ENCODE measurements around the gene CLEC16A.

Gene CLEC16A

DNA sequence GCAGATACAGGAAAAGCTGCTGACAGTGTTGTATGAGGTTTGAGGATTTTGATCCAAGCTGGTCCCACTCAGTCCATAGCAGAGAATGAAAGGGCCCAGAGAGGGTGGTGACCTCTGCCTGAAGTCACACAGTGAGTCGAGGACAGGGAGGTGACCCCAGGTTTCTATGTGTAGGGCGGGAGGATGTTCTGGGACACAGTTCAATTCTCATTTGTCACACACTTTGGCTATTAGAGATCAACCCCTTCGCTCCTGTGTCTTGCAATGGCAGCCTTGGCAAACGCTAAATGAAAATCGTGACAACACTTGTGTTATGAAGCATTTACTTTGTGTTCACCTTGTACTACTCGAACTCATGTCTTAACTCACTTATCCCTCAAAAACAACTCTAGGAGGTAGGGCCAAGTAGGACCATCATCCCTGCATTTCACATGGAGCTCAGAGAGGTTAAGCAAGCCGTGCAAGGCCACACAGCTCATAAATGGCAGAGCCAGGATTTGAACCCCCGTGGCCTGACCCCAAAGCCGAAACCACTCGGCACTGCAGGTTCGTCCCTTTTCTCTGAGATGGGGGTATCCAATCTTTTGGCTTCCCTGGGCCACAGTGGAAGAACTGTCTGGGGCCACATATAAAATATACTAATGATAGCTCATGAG is 12.3 kb upstream of the CLEC16A start:
- Mint-ChIP-seq H3K9me3 (no peaks in the 10 kb centered on the region), H3K36me3 (peaks cover 28% of the 10 kb centered on the region), H3K4me1 (peaks cover 91% of the 10 kb centered on the region), H3K27ac (peak overlapping the region; percentile 62), H3K27me3 (no peaks in the 10 kb centered on the region), H3K4me3 (no peak overlapping the region)
- ATAC-seq, result no peak

DNA sequence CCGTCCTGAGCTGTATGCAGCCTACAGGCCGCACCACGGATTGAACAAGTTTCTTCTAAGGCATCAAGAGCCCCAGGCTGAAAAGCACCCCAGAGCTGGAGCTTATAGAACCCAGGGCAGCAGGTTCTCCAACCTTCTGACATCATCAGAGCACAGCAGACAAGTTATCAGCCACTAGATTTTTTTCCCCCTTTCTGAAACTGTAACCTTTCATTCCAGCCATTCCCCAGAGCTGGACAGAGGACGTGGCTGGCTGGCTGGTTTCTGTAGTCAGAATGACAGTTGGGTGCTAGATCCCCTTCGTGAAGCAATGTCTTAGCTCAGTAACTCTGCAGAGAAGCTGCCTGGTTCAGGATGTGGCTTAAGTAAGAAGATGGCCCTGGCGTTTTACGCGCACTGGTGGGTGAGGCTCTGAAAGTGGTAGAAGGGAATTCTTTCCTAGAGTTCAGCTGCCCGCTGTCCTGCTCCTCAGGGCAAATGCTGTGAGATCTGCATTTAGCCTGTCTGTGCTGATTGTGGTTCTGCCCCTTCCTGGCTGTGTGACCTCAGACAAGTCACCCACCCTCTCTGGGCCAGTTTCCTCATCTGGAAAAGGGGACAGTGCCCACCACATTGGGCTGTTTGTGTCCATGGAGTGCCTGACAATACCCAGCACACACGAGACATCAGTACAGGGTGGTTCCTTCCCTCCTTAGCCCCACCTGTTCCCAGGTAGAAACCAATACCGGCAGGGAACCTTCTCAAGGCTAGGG is 11.2 kb upstream of the CLEC16A start:
- Mint-ChIP-seq H3K36me3 (peaks cover 23% of the 10 kb centered on the region), H3K9me3 (no peaks in the 10 kb centered on the region), H3K27me3 (no peaks in the 10 kb centered on the region), H3K4me3 (no peak overlapping the region), H3K4me1 (peaks cover 91% of the 10 kb centered on the region), H3K27ac (peak overlapping the region; percentile 62)
- no peak for ATAC-seq

DNA sequence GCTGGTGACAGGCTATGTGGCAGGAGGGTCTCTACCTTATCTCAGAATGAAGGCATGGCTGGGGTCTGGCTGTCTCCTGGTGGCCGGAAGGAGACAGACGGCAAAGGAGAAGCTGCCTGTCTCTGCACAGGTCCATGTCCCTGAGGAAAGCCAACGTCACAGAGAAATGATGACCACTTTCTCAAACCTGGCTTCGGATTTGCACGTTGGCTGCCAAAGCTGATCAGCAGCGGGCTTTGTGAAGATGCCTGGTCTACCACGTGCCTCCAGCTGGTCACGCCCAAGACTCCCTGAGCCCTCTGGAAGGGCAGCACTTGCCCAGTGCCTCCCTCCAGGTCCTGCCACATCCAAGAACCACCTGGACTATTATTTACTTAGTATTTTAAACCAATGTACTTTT is 10.5 kb upstream of the CLEC16A start:
- H3K27me3 Mint-ChIP-seq, result no peaks in the 10 kb centered on the region
- peaks cover 91% of the 10 kb centered on the region for H3K4me1 Mint-ChIP-seq
- H3K9me3 Mint-ChIP-seq, result no peaks in the 10 kb centered on the region
- no peak overlapping the region for H3K4me3 Mint-ChIP-seq
- peak overlapping the region; percentile 62 for H3K27ac Mint-ChIP-seq
- H3K36me3 Mint-ChIP-seq, result peaks cover 23% of the 10 kb centered on the region
- ATAC-seq, result no peak

DNA sequence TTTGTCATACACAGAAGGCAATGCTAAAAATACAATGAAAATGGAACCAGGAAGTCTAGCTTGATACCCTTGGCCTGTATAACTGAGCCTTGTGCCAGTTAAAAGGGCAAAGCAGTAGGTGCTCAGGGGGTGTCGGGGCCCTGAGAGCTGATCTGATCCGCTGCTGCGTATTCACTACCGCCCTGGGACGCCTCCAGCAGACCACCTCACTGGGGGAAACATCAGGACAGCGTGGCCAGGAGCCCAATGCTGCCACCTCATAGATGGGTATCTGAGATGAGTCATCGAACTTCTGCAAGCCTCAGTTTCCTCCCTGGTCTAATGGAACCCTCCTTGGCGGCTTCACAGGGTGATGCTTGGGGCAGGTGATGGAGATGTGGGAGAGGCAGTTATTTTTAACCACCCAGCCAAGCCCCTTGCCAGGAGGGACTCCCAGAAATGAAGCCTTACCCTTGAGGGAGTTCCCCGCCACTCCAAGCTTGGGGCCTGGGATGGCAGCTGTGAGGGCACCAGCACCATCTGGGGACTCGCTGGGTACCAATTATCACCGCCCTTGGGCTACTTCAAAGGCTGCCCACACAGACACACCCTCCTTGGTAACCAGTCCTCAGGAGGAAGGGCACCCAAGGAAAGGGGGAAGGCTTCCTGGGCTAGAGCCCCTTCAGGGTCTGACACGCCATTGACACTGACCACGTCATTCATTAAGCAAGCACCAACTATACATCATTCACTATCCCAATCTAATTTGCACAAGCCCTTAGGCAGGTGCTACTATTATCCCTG is 9.8 kb upstream of the CLEC16A start:
- Mint-ChIP-seq H3K27me3 (no peaks in the 10 kb centered on the region), H3K4me1 (peaks cover 91% of the 10 kb centered on the region), H3K4me3 (no peak overlapping the region), H3K9me3 (no peaks in the 10 kb centered on the region), H3K27ac (peak overlapping the region; percentile 62), H3K36me3 (peaks cover 29% of the 10 kb centered on the region)
- no peak for ATAC-seq

DNA sequence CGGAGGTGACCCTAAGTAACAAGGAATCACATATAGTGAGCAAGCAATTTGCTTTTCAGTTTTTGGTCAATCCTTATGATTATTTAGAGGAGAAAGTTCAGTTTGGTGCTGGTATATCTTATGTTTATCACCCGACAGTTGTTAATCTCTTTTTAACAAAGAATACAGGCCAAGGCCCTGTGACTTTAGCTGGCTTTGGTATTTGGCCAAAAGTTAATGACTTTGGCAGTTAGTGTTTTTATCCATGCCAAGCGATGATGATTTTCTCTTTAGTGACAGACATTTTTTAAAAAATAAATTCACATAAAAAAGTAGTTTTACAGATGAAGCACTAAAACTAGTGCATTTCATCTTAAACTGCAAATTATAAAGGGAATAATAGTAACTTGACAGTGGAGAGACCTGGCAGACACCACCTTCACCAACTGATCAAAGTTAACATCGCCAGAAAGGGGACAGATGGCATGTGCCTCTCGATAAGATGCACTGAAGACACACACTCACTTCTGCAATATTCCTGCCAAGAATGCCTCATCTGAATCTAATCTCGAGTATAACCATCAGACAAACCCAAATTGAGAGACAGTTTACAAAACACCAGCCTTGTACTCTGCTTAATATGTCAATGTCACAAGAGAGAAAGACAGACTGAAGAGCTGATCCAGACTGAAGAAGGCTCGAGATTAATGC is 9.0 kb upstream of the CLEC16A start:
- no peak for ATAC-seq
- H3K4me3 Mint-ChIP-seq, result no peak overlapping the region
- peaks cover 34% of the 10 kb centered on the region for H3K36me3 Mint-ChIP-seq
- H3K9me3 Mint-ChIP-seq, result no peaks in the 10 kb centered on the region
- H3K27ac Mint-ChIP-seq, result peak overlapping the region; percentile 30
- H3K27me3 Mint-ChIP-seq, result no peaks in the 10 kb centered on the region
- peaks cover 92% of the 10 kb centered on the region for H3K4me1 Mint-ChIP-seq

DNA sequence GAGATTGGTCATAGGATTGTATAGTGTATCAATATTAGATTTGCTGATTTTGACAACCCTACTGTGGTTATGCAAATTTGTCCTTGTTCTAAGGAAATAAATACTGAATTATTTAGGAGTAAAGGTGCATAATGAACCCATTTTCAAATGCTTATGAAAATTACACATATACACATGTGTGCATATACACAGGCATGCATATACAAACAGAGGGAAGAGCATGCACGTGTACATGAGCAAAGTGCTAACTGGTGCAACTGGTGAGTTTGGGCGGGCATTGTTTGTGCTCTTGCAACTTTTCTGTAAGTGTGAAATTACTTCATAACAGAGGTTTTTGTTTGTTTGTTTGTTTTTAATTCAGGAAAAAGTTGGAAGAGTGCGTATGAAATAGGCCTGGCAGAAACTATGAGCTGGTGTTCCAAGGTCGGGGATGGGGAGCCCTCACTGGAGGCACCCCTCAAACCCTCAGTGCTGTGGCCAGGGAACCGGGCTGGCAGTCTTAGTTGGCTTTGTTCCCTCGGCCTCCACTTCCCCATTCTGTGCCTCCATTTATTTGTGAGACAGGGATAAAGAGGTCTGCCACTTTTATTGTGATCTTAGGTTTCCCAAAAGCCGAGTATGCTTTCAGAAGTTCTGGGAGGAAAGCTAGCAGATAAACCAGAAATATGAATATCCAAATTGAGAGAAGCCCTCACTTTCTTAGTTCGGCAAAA is 7.9 kb upstream of the CLEC16A start:
- H3K4me1 Mint-ChIP-seq, result peaks cover 93% of the 10 kb centered on the region
- H3K4me3 Mint-ChIP-seq, result no peak overlapping the region
- no peak for ATAC-seq
- H3K36me3 Mint-ChIP-seq, result peaks cover 39% of the 10 kb centered on the region
- H3K27me3 Mint-ChIP-seq, result no peaks in the 10 kb centered on the region
- H3K9me3 Mint-ChIP-seq, result no peaks in the 10 kb centered on the region
- H3K27ac Mint-ChIP-seq, result peak overlapping the region; percentile 30

DNA sequence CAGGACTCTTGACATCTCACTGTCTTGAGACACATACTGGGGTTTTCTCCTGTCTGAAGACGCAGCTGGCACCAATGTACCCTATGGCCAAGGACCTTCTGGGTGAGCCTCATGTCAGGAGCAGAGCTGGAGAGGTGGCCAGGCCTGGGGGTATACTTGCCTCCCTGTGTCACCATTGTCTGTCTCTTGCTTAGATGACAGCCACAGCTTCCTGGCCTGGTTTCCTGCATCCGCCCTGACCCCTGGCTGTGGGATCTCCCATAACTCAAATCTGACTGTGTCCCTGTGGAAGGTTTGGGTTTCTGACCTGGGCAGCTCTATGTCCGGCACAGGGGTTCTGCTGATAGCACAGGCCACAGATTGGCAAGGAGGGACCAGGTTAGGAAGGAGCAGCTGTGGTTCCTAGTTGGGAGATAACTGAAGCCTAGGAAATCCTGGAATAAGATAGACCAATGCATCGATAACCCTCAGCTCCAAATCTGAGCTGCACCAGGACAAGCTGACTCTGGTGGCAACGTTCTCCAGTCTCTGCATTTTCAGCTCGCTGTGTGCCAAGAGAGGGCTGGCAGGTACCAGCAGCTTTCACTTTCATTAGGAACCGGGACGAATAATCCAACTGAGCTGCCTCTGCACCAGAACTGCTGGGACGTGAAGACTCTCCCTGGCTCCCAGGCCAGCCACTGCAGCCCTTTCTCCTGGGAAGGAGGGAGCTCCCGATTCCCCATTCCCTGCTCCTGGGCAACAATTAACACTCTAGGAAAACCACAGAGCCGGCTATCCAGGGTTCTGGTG is 7.1 kb upstream of the CLEC16A start:
- no peaks in the 10 kb centered on the region for H3K27me3 Mint-ChIP-seq
- peak overlapping the region; percentile 57 for H3K4me3 Mint-ChIP-seq
- peaks cover 87% of the 10 kb centered on the region for H3K4me1 Mint-ChIP-seq
- ATAC-seq, result no peak
- H3K9me3 Mint-ChIP-seq, result no peaks in the 10 kb centered on the region
- H3K36me3 Mint-ChIP-seq, result peaks cover 39% of the 10 kb centered on the region
- peak overlapping the region; percentile 76 for H3K27ac Mint-ChIP-seq

DNA sequence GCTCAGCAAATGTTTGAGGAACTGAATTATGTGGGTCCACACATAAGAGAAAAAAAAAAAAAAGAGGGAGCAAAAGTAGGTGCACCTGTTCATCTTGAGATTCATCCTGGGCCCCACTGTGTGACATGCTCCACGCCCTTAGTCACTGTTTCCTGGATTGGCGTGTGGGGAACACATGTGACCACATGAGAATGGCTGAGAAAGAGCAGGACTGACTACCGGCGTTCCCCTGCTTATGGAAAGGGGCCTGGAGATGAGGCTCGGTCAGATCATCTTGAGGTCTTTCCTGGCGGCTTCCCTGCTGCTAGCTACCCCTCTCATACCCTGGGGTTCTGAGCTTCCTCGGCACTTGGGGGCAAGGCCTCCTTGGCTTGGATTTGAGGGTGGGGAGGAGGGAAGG is 6.0 kb upstream of the CLEC16A start:
- Mint-ChIP-seq H3K27ac (peak overlapping the region; percentile 76), H3K9me3 (no peaks in the 10 kb centered on the region), H3K4me3 (peak overlapping the region; percentile 57), H3K27me3 (no peaks in the 10 kb centered on the region), H3K4me1 (peaks cover 85% of the 10 kb centered on the region), H3K36me3 (peaks cover 35% of the 10 kb centered on the region)
- ATAC-seq, result no peak

DNA sequence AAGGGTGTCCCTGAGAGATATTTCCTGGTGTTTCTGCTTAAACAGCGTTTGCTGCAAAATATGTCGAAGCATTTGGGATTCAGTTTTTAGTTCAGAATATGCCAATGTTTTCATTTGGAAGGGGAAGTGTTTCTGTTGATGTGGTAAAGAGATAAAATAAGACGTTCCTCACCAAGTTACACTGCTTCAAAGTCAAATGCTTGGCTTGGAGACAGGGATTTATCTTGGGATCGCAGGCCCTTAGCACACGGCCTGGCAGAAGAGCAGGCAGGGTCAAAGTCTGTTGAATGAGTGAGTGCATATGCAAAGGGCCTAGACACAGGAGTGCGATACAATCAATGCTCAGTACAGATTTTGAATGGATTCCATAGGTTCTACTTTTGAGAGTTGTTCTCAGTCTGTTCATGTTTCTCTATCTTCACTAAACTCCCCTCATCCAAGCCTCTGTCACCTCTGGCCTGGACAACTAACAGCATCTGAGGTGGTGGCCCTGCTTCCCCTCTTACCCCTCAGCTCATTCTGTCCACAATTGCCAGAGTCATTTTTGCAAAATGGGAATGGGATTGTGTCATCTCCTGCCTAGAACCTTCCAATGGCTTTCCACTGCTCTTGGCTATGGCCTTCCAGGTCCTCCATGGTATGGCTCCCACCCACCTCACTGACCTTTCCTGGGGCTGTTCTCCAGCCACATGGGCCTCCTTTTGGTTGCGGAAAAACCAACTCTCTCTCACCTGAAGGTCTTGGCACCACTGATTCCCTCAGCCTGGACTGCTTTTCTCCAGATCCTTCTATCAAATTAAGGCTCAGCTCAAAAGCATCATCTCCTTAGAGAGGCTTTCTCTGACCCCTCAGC is 5.3 kb upstream of the CLEC16A start:
- no peak for ATAC-seq
- Mint-ChIP-seq H3K4me1 (peaks cover 81% of the 10 kb centered on the region), H3K27ac (peak overlapping the region; percentile 76), H3K36me3 (peaks cover 28% of the 10 kb centered on the region), H3K9me3 (no peaks in the 10 kb centered on the region), H3K4me3 (peak overlapping the region; percentile 84), H3K27me3 (no peaks in the 10 kb centered on the region)

DNA sequence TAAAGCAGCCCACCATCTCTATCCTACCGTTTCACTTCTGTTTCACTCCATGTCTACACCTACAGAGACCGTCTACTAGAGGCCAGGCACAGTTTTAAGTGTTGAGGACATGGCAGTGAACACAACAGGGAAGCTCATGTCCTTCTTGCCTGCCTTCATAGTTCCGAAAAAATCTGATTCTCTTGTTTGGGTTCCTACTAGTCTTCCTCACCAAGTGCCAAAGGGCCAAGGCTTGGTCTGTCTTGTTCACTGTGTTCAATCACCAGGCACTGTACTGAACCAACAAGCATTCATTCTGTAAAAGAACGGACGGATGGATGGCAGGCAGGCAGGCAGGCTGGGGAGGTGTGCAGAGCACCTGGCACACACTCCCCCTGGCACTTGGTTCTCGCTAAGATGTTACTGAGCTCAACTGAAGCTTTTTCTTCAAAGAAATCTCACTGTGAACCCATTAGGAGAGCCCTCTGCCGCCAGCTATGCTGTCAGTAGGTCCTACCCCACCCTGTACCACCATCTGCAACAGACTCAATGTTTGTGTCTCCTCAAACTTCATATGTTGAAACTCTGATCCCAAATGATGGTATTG is 4.6 kb upstream of the CLEC16A start:
- H3K36me3 Mint-ChIP-seq, result peaks cover 28% of the 10 kb centered on the region
- H3K27me3 Mint-ChIP-seq, result no peaks in the 10 kb centered on the region
- H3K9me3 Mint-ChIP-seq, result no peaks in the 10 kb centered on the region
- ATAC-seq, result no peak
- H3K4me3 Mint-ChIP-seq, result peak overlapping the region; percentile 84
- peak overlapping the region; percentile 76 for H3K27ac Mint-ChIP-seq
- H3K4me1 Mint-ChIP-seq, result peaks cover 81% of the 10 kb centered on the region

DNA sequence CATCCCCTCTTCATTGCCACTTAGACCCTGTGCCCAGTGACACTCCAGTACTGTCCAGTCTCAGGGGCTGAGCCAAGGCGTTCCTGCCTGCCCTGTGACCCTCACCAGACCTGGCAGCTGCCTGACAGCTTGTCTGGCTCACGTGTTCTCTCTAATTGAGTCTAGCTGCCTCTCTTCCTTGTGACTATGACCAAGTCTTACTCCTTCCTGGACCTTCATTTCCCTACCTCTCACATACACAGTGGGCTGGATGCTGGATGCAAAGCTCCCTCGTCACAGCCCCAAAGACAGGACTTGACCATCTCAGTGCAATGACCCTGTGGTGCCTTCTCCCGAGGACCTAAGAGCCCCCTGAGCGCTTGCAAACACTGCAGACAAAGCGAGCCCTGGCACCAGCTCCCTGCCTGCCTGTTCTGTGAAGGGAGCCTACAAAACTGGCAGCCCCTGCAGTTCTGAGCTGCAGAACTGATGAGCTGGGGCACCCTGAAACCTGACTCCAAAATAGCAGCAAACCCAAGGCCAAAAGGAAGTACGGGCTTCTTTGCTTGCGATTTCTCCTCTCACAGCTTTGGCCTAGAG is 3.8 kb upstream of the CLEC16A start:
- ATAC-seq, result no peak
- Mint-ChIP-seq H3K4me1 (peaks cover 84% of the 10 kb centered on the region), H3K36me3 (peaks cover 27% of the 10 kb centered on the region), H3K4me3 (peak overlapping the region; percentile 84), H3K27me3 (no peaks in the 10 kb centered on the region), H3K27ac (peak overlapping the region; percentile 76), H3K9me3 (no peaks in the 10 kb centered on the region)

DNA sequence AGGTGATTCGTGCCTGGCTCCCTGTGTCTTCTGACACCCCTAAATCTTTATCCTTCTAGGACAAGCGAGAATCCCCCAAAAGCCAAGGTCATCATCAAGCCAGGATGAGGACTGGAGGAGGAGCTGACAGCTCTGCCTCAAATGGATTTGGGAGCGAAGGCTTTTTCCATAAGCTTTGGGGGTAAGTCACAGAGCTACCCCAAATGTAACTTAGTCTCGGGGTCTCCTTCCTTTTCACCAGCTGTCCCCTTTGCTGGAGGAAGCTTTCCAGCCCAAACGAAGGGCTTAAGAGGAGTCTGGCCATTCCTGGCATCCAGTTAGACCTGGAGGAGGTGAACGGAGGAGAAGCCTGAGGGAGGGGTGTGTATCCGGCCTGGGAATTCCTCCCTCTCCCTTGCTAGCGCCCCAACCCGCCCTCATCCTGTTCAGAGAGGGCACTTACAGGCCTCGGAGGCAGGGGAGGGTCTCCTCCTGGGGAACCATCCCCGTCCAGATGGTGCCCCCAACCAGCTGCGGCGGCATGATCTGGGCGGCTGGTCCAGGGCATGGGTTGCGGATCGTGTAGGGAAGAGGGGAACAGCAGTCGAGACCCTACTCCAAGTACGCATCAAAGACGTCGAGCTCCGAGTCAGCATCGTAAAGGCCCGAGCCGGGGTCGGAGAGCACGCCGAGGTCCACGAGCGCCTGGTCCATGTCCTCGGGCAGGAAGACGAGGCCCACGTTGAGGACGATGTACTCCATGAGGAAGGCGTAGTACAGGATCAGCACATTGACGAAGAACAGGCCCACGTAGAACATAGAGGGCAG is 3.0 kb upstream of the CLEC16A start:
- peaks cover 84% of the 10 kb centered on the region for H3K4me1 Mint-ChIP-seq
- peaks cover 19% of the 10 kb centered on the region for H3K36me3 Mint-ChIP-seq
- no peaks in the 10 kb centered on the region for H3K9me3 Mint-ChIP-seq
- no peaks in the 10 kb centered on the region for H3K27me3 Mint-ChIP-seq
- H3K4me3 Mint-ChIP-seq, result peak overlapping the region; percentile 84
- no peak for ATAC-seq
- peak overlapping the region; percentile 76 for H3K27ac Mint-ChIP-seq
